MCF 10A (cell line): ENCODE data around the gene EPS8L3. TPM values are rescaled to one million over a fixed set of nuclear protein-coding genes. Genes with fewer than 3 reads are reported as not detected.

Experiments used
- BruUV-seq: library from RNA; stranded (reverse); fragments of 400-500 nt; replicated peaks from 2 replicates; lab custom pipeline; 2021; lab: Mats Ljungman, UMichigan
- CTCF ChIA-PET: fragments of 300-600 bp; sonication (Branson Sonifier 250); formaldehyde crosslinking; extraction: SDS; loops from one replicate; lab custom pipeline; 2021; ENCODE audit warnings: antibody characterized with exemption, inconsistent platforms; lab: Yijun Ruan, JAX
- POLR2A ChIA-PET: fragments of 300-600, 350-650 bp; sonication (Branson Sonifier 250); formaldehyde crosslinking; extraction: SDS; loops from one replicate; lab custom pipeline; 2020; ENCODE audit warnings: antibody characterized with exemption, inconsistent platforms; lab: Yijun Ruan, JAX
- DNase-seq: peaks from one replicate; pipeline ENCODE4 v3.0.0-alpha.2; 2018; ENCODE audit not compliant: unreplicated experiment
- H3K27ac Mint-ChIP-seq: one replicate; pipeline ENCODE4 v1.8.0; 2022; ENCODE audit warnings: mild to moderate bottlenecking, low read depth, mixed read lengths; ENCODE audit not compliant: unreplicated experiment
- H3K27me3 Mint-ChIP-seq: one replicate; pipeline ENCODE4 v1.8.0; 2022; ENCODE audit warnings: mixed read lengths; ENCODE audit not compliant: insufficient read depth, unreplicated experiment
- H3K36me3 Mint-ChIP-seq: one replicate; pipeline ENCODE4 v1.8.0; 2022; ENCODE audit warnings: mild to moderate bottlenecking, moderate library complexity, mixed read lengths; ENCODE audit not compliant: insufficient read depth, unreplicated experiment
- H3K4me1 Mint-ChIP-seq: one replicate; pipeline ENCODE4 v1.8.0; 2022; ENCODE audit warnings: mixed read lengths; ENCODE audit not compliant: insufficient read depth, unreplicated experiment
- H3K4me3 Mint-ChIP-seq: one replicate; pipeline ENCODE4 v1.8.0; 2022; ENCODE audit warnings: mild to moderate bottlenecking, moderate library complexity, mixed read lengths; ENCODE audit not compliant: unreplicated experiment
- H3K9me3 Mint-ChIP-seq: one replicate; pipeline ENCODE4 v1.8.0; 2022; ENCODE audit warnings: mixed read lengths; ENCODE audit not compliant: unreplicated experiment
- intact Hi-C: fragments of 100-400 bp; cut with micrococcal nuclease; formaldehyde crosslinking; loops from 2 replicates; pipeline ENCODE4 v1.14.1; 2022
- total RNA-seq: library from RNA; stranded (reverse); gene quantifications from 2 replicates; pipeline ENCODE4 v1.2.3, GENCODE V29; 2022
- TF ChIP-seq, protein P1 (sequence below): fragments of 200-600 bp; IDR thresholded peaks from one replicate; pipeline ENCODE4 v1.8.0; 2022; ENCODE audit warnings: antibody characterized with exemption, mild to moderate bottlenecking; ENCODE audit not compliant: unreplicated experiment

Gene EPS8L3
- total RNA-seq, 1 experiment from 2014 or later, result not detected

DNA sequence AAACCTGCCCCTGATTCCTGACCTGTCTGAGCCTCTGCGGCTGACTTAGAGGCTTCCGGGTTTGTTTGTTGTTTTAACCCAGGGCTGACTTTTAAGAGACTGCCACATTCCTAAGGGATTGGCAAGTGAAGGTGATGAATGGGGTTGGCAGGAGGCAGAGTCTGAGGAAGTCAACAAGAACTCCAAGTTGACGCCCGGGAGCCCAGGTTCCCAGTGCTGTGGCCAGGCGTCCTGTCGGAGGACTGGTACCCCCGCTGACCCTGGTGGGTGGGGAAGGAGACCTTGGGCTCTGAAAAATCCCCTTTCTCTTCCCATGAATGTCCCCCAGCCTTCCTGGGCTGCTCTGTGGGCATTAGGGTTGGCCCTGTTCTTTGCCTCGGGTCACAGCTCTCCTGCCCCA lies 19.7 kb upstream of the EPS8L3 start:
- CTCF ChIA-PET, result interaction anchor here (0.5 to 25.8 kb wide), 6 partner anchors 10 to 228 kb away, joined by 3 to 969 read pairs (median 4); partner anchors contain the start of gene AHCYL1
- H3K27me3 Mint-ChIP-seq, result no peaks in the 10 kb centered on the region
- TF ChIP-seq, protein P1, sequence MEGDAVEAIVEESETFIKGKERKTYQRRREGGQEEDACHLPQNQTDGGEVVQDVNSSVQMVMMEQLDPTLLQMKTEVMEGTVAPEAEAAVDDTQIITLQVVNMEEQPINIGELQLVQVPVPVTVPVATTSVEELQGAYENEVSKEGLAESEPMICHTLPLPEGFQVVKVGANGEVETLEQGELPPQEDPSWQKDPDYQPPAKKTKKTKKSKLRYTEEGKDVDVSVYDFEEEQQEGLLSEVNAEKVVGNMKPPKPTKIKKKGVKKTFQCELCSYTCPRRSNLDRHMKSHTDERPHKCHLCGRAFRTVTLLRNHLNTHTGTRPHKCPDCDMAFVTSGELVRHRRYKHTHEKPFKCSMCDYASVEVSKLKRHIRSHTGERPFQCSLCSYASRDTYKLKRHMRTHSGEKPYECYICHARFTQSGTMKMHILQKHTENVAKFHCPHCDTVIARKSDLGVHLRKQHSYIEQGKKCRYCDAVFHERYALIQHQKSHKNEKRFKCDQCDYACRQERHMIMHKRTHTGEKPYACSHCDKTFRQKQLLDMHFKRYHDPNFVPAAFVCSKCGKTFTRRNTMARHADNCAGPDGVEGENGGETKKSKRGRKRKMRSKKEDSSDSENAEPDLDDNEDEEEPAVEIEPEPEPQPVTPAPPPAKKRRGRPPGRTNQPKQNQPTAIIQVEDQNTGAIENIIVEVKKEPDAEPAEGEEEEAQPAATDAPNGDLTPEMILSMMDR, result no peak
- peak; percentile 91 for DNase-seq
- intact Hi-C loops, result loop anchor here (2.0 kb wide), 1 partner anchor 93 kb away; no protein-coding TSS in a partner anchor
- peak overlapping the region; percentile 81 for H3K27ac Mint-ChIP-seq
- BruUV-seq, result no TSS peak
- no peaks in the 10 kb centered on the region for H3K9me3 Mint-ChIP-seq
- no peaks in the 10 kb centered on the region for H3K36me3 Mint-ChIP-seq
- no peak overlapping the region for H3K4me3 Mint-ChIP-seq
- peaks cover 31% of the 10 kb centered on the region for H3K4me1 Mint-ChIP-seq
- POLR2A ChIA-PET, result interaction anchor here (0.6 to 3.8 kb wide), 9 partner anchors 9 to 234 kb away, joined by 3 to 38 read pairs (median 3); partner anchors contain the start of gene AHCYL1

DNA sequence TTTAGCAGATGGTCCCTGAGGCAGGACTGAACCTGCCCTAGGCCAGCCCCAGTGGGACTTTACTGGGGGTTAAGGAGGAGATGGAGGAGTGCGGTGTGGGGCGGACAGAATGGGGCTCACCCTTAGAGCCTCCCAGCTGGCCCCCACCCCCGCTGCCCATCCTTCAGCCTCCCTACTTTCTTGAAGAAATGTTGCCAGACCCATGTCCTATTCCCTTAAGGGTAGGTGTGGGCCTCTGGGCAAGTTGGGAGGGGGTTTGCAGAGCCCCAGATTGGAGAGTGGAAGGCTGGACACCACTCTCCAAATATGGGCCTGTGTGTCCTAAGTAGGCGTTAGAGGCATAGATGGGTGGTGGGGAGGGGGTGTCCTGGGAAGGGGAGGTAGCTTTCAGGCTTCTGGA lies 19.2 kb upstream of the EPS8L3 start:
- H3K4me3 Mint-ChIP-seq, result no peak overlapping the region
- H3K27me3 Mint-ChIP-seq, result no peaks in the 10 kb centered on the region
- ChIA-PET POLR2A (interaction anchor here (0.6 to 3.8 kb wide), 5 partner anchors 9 to 234 kb away, joined by 3 to 38 read pairs (median 3); partner anchors contain the start of gene AHCYL1), CTCF (interaction anchor here (0.5 to 25.8 kb wide), 7 partner anchors 9 to 229 kb away, joined by 3 to 969 read pairs (median 3); partner anchors contain the start of gene AHCYL1)
- TF ChIP-seq, protein P1, result no peak
- no peak for DNase-seq
- H3K9me3 Mint-ChIP-seq, result no peaks in the 10 kb centered on the region
- peaks cover 31% of the 10 kb centered on the region for H3K4me1 Mint-ChIP-seq
- intact Hi-C loops, result loop anchor here (2.0 kb wide), 1 partner anchor 94 kb away; no protein-coding TSS in a partner anchor
- H3K36me3 Mint-ChIP-seq, result no peaks in the 10 kb centered on the region
- no TSS peak for BruUV-seq
- H3K27ac Mint-ChIP-seq, result peak overlapping the region; percentile 81

DNA sequence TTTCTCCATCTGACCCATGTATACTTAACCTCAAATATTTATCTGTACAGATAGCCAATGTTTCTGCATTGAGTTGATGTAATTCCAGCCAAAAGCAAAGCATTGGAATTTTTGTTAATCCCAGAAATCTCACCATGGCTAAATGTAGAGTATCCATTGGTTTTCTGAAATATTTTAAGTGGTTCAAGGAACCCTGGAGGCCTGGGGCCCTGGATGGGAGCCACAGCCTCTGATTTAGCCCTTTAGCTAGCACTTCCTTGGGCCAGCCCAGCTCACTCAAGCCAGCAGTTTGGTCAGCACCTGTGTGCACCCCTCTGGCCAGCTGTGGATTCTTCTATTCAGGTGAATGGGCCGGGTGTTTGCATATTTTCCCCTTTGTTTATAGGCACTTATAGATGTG lies 18.8 kb upstream of the EPS8L3 start:
- peaks cover 30% of the 10 kb centered on the region for H3K4me1 Mint-ChIP-seq
- ChIA-PET POLR2A (interaction anchor here (0.6 to 3.8 kb wide), 6 partner anchors 14 to 236 kb away, joined by 3 to 38 read pairs (median 4); partner anchors contain the start of gene AHCYL1), CTCF (interaction anchor here (0.5 to 25.8 kb wide), 6 partner anchors 9 to 229 kb away, joined by 3 to 969 read pairs (median 4); partner anchors contain the start of gene AHCYL1)
- H3K36me3 Mint-ChIP-seq, result no peaks in the 10 kb centered on the region
- no peak for DNase-seq
- no peak overlapping the region for H3K4me3 Mint-ChIP-seq
- no TSS peak for BruUV-seq
- no peaks in the 10 kb centered on the region for H3K27me3 Mint-ChIP-seq
- no peaks in the 10 kb centered on the region for H3K9me3 Mint-ChIP-seq
- TF ChIP-seq, protein P1, result no peak
- H3K27ac Mint-ChIP-seq, result peak overlapping the region; percentile 81
- intact Hi-C loops, result loop anchor here (2.0 kb wide), 1 partner anchor 94 kb away; no protein-coding TSS in a partner anchor

DNA sequence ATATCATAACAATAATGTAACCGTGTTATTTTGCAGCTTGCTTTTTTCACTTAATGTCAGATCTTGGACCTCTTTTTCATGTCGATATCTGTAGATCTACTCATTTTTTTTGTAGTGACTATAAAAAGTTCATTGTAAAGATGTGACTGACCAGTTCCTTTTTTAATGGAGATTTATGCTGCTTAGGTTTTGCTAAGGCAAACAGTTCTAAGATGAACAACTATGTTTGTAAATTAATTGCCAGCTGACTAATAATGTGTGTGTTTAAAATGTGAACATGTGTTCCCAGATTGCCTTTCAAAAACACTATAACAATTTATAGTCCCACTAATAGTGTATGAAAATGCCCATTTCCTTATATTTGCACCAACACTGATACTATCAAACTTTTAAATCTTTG lies 18.1 kb upstream of the EPS8L3 start:
- Mint-ChIP-seq H3K27me3 (no peaks in the 10 kb centered on the region), H3K4me1 (peaks cover 24% of the 10 kb centered on the region), H3K9me3 (no peaks in the 10 kb centered on the region), H3K27ac (no peak overlapping the region), H3K36me3 (no peaks in the 10 kb centered on the region), H3K4me3 (no peak overlapping the region)
- ChIA-PET POLR2A (interaction anchor here (0.6 to 3.8 kb wide), 10 partner anchors 15 to 235 kb away, joined by 3 to 38 read pairs (median 4); partner anchors contain the start of genes AHCYL1 and GNAI3), CTCF (interaction anchor here (0.7 to 25.8 kb wide), 6 partner anchors 8 to 236 kb away, joined by 3 to 969 read pairs (median 4); partner anchors contain the start of gene AHCYL1)
- TF ChIP-seq, protein P1, result no peak
- no peak for DNase-seq
- intact Hi-C loops, result loop anchor here (2.0 kb wide), 1 partner anchor 95 kb away; no protein-coding TSS in a partner anchor
- no TSS peak for BruUV-seq
